ENCODE results near the gene RFWD3. TPM values are rescaled to one million over a fixed set of nuclear protein-coding genes. Genes with fewer than 3 reads are reported as not detected.
A peak's percentile ranks its signal among the peaks of the same experiment; 100 is the strongest.

The RFWD3 gene
- total and polyA plus RNA-seq, 2 of the 13 experiments (the other 11 are each of a cell fraction or from before 2014, with no cell fraction given) = 23.4 to 62.6 TPM

GRCh38 chr16:74700438-74701225 is 34.0 kb upstream of the RFWD3 start, which contains the start of gene MLKL:
Gene MLKL (minus strand): TSS chr16:74700862. CDS start chr16:74695757, 5,105 bp downstream.
- H4K20me1 ChIP-seq (ENCODE audit: insufficient read depth, low read length) = no peaks in the 10 kb centered on the region
- ATAC-seq (peak; percentile 85), FAIRE-seq (no peak), DNase-seq (ENCODE audit: low spot score) (peak; percentile 62)
- peak within 1 kb of the TSS; percentile 83 for H3K4me2 ChIP-seq (ENCODE audit: low read depth, low read length)
- peak within 1 kb of the TSS; percentile 97 for H2AFZ ChIP-seq (ENCODE audit: low read length)
- CTCF ChIA-PET (ENCODE audit: low intra/inter-chr PET ratio, low total read pairs) = no interaction called here
- peak within 1 kb of the TSS; percentile 74 for H3K9ac ChIP-seq (ENCODE audit: insufficient read depth, low read depth, low read length)
- peaks cover 37% of the 10 kb centered on the region for H3K4me1 ChIP-seq (ENCODE audit: insufficient read depth, low read length)
- H3K27ac ChIP-seq (ENCODE audit: extremely low read length, insufficient read depth, low read length) = peak within 1 kb of the TSS; percentile 53
- in situ Hi-C loops (cut with HindIII; ENCODE audit: extremely low pct_ligation_motif_present, low pct_unique_long_range_greater_than_20kb) = loop anchor here (10.0 kb wide), 1 partner anchor 114 kb away; no protein-coding TSS in a partner anchor
- BruUV-seq (replicated peaks) = no TSS peak
- H3K4me3 ChIP-seq (replicated peaks in 1 of 3; ENCODE audit: insufficient read depth in 1 of 3, low read depth in 2 of 3, low read length in 3 of 3) = peak within 1 kb of the TSS; percentile 78 to 86 (median 86)
- H3K27me3 ChIP-seq (ENCODE audit: control insufficient read depth in 1 of 2, insufficient read depth in 2 of 2, low read length in 2 of 2) = peaks cover 0 to 1% of the 10 kb centered on the region in 2 experiments; a peak in 1 of 5 replicates
- H3K79me2 ChIP-seq (ENCODE audit: insufficient read depth, low read length) = no peaks in the 10 kb centered on the region
- H3K36me3 ChIP-seq (replicated peaks in 1 of 2; ENCODE audit: control insufficient read depth in 1 of 2, insufficient read depth in 2 of 2, low read length in 2 of 2) = no peaks in the 10 kb centered on the region
- under 1% methylated on average over 27 of the region's 35 CpGs for WGBS (ENCODE audit: low lambda C conversion rate)
- H3K9me3 ChIP-seq (ENCODE audit: low read length) = no peaks in the 10 kb centered on the region
- intact Hi-C loops (cut with micrococcal nuclease; ENCODE audit: unreplicated experiment) = loop anchor here (5.0 kb wide), 1 partner anchor 762 kb away; the partner anchor contains the start of gene TMEM170A
- POLR2A ChIA-PET = interaction anchor here (1.1 to 3.5 kb wide), 8 partner anchors 9 to 284 kb away, joined by 3 to 22 read pairs (median 4); partner anchors contain the start of genes RFWD3 and WDR59
- TF ChIP-seq TCF7L2 (IDR thresholded peaks at IDR 0.05; ENCODE audit: low read depth, low read length) (no peak), ZNF7 (CRISPR knock-in tag; IDR thresholded peaks at IDR 0.05) (0 out of 2 replicates have a peak, but pooled peaks have one; percentile 25), PBX3 (CRISPR knock-in tag; IDR thresholded peaks at IDR 0.05; ENCODE audit: borderline replicate concordance) (no peak), ZBTB20 (CRISPR knock-in tag; IDR thresholded peaks at IDR 0.05; ENCODE audit: borderline replicate concordance, low read depth) (peak; percentile 31; the same call in 1 of the 2 replicates), ARID3A (IDR thresholded peaks at IDR 0.05; ENCODE audit: low read depth, low read length) (no peak), ELF1 (CRISPR knock-in tag; IDR thresholded peaks at IDR 0.05) (peak; percentile 56), PHF20 (CRISPR knock-in tag; IDR thresholded peaks at IDR 0.05) (peak; percentile 64), ZNF326 (CRISPR knock-in tag; IDR thresholded peaks at IDR 0.05; ENCODE audit: borderline replicate concordance) (no peak), CERS6 (CRISPR knock-in tag; IDR thresholded peaks at IDR 0.05) (no peak), ARNT (IDR thresholded peaks at IDR 0.05) (no peak), NFE2L1 (CRISPR knock-in tag; IDR thresholded peaks at IDR 0.05; ENCODE audit: borderline replicate concordance) (peak; percentile 83; the same call in 1 of the 2 replicates), RXRA (CRISPR knock-in tag; IDR thresholded peaks at IDR 0.05) (peak; percentile 76; the same call in 1 of the 2 replicates), ZNF570 (CRISPR knock-in tag; IDR thresholded peaks at IDR 0.05; ENCODE audit: borderline replicate concordance) (no peak), ZNF597 (CRISPR knock-in tag; IDR thresholded peaks at IDR 0.05) (no peak), FOXP4 (CRISPR knock-in tag; IDR thresholded peaks at IDR 0.05) (peak; percentile 66), ARID2 (CRISPR knock-in tag; IDR thresholded peaks at IDR 0.05; ENCODE audit: borderline replicate concordance) (no peak)

All from HepG2 (cell line).